ELF-1 (cell line): ENCODE results near the gene ZMYND12.

Experiments used
- DNase-seq: peaks from one replicate; pipeline ENCODE4 v3.0.0-alpha.2; 2016; ENCODE audit warnings: low read depth, low spot score

Gene ZMYND12

DNA sequence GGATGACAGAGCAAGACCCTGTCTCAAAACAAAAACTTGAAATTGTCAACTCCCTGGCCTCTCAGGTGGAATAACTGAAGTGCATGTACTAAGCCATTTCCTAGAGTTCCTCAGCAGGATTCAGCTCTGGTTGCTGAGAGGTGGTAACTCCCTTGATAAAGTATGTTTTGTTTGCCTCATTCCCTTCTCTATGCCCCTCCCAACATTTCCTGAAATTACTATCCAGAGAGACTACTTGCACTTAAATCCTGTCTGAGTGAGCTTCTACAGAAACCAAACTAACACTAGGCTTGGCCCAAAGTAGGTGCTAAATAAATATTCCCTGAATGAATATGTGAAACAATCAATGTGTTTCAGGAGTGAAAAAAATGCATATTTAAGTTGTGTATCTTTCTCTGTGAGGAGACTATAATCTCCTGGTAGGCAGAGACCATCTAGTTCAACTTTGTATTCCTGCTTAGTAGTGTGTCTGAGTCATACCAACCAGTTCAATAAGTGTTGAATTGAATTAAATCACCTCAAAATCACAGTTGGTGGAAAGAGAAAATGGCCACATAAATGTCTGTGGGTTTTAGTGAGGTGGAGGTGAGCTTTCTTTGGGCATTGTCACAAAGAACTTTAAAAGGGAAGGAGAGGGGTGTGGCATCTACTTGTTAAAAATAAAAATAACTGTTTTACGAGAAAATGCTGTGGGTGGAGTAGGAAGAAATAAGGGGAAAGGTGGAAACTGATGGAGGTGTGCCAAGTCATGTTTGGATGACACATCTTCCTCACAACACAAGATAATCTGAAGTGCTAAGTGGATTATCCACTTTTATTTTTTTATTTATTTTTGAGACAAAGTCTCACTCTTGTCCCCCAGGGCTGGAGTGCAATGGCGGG, 62.6 kb downstream of the ZMYND12 start:
- DNase-seq, result no peak

DNA sequence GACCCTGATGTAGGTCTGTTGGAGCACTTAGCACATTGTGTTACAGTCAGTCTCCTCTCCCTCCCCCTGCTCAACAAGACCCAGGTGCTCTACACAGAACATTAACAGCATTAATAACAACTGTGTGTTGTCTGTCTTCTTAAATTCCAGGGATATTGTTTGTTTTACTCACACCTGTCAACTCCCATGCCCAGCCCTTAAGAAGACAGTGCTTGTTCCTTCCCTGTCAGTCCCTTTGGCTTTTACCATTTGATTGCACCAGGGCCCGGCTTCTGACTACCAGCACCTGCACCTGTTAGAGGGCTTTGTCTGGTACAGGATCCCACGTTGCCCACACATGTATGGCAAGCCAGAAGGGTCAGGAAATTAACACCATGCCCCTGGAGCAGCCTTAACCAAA, 63.6 kb downstream of the ZMYND12 start:
- no peak for DNase-seq

DNA sequence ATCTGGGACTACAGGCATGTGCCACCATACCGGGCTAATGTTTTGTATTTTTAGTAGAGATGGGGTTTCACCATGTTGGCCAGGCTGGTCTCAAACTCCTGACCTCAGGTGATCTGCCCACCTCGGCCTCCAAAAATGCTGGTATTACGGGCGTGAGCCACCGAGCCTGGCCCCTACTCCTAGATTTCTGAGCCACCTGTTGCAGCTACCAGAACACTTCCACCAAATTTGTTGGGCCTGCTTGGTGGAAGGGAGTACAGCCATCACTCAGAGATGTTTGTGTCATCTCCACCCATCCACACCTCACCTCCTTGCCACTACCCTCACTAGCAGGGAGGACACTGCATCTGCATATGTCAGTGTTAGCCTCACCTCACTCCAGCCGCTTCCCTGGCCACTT, 69.8 kb downstream of the ZMYND12 start:
- DNase-seq, result no peak

DNA sequence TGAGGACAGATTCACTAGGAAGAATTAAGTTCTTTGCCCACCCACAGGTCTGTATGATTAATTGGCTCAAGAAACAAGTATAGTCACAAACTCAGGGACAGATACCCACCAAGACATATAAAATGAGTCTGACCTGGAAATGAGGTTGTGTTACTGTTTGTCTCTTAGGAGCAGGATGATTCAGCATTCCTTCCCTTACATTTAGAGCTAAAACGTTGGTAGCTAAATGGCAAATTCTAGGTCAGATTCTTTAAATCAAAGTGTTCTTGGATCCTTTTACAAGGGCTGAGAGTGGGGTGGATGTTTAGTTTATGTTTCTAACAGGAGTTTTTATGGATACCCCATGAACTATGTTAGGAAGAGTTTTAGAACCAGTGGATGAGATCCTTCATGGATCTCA, 70.5 kb downstream of the ZMYND12 start:
- DNase-seq, result no peak

DNA sequence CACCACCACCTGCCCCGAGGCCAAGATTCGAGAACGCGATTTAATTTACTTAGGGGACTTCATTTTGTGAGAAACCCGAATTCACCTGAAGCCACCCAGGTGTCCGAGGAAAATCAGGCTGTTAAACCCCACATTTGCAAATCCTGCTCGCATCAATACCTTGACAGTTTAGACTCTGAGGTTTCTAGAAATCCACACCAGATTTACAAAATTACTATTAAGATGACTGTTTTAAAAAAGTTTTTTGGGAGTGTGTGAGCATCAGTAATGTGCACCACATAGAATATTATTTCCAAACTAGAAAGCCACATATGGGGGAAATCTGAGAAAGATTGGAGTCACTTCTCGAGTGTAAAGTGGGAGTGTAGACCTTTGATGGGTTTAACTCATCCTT, 74.5 kb downstream of the ZMYND12 start:
- no peak for DNase-seq

DNA sequence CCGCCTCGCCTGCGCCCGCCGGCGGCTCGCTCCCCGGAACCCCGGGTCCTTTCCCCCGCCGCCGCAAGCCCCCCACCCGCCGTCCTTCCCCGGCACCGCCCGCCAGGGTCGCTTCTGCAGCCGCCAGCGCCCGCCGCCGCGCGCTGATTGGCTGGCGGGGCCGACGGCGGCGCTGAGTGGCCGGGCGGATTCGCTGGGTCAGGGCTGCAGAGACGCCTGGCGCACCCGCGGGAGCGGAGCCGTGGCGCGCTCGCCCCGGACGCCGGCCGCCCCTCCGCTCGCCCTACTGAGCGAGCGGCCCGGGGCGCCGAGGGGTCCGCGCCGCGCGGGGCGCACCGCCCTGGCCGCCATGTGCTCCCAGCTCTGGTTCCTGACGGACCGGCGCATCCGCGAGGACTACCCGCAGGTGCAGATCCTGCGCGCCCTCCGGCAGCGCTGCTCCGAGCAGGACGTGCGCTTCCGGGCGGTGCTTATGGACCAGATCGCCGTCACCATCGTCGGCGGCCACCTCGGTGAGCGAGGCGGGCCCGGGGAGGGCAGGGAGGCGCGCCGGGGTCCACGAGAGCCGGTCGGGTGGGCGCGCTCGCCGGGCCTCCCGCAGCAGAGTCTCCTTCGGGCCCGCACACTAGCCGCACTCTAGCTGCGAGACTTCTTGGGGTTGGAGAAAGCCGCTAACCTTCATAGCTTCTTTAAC, 75.1 kb downstream of the ZMYND12 start, which contains the start of gene RIMKLA:
Gene RIMKLA, plus strand, starts transcription at position 207 of the 694 bp plus-strand sequence. Its CDS starts 143 bp downstream, at position 350.
- DNase-seq, result peak; percentile 47
